ENCODE measurements around the gene CD9. TPM values are rescaled to one million over a fixed set of nuclear protein-coding genes. Genes with fewer than 3 reads are reported as not detected.

Gene CD9
- total and polyA plus RNA-seq, 2 donors (not counting 3 experiments of a cell fraction or from before 2014, with no cell fraction given): 379 to 1,225 TPM

- CTCF ChIA-PET: interaction anchor here (0.6 to 8.2 kb wide), 34 partner anchors 8 to 533 kb away, joined by 3 to 146 read pairs (median 6); partner anchors contain the start of genes CD9 and VWF
- peak; percentile 86 for FAIRE-seq
- peak overlapping the region; percentile 85 for H3K9ac ChIP-seq (replicated peaks; ENCODE audit: extremely low read depth, insufficient read depth, low read length)
- TF ChIP-seq JUN (IDR thresholded peaks at IDR 0.05; ENCODE audit: borderline replicate concordance, insufficient read depth, insufficient read length, low read depth): peak; percentile 30
- no peak for TF ChIP-seq EZH2 (IDR thresholded peaks at IDR 0.05; ENCODE audit: borderline replicate concordance, low read depth, low read length, severe bottlenecking)
- TF ChIP-seq POLR2A (IDR thresholded peaks at IDR 0.05; ENCODE audit: low read depth, low read length): peak; percentile 57
- peak; percentile 50 to 95 for TF ChIP-seq CTCF (IDR thresholded peaks at IDR 0.05; ENCODE audit: extremely low read depth in 1 of 2, insufficient read depth in 1 of 2, low read depth in 1 of 2, low read length in 2 of 2)
- TF ChIP-seq POLR2AphosphoS5 (IDR thresholded peaks at IDR 0.05; ENCODE audit: insufficient read depth, low read depth, low read length): peak; percentile 97
- peak; percentile 98 for TF ChIP-seq FOS (IDR thresholded peaks at IDR 0.05; ENCODE audit: borderline replicate concordance, insufficient read depth, low read length)
- no peak for TF ChIP-seq MYC (IDR thresholded peaks at IDR 0.05; ENCODE audit: low read depth, low read length)
- TF ChIP-seq GATA2 (IDR thresholded peaks at IDR 0.05; ENCODE audit: insufficient read depth, insufficient read length, low read depth, low read length): no peak
- no peak for TF ChIP-seq MAX (IDR thresholded peaks at IDR 0.05; ENCODE audit: insufficient read depth, insufficient read length)
- dilution Hi-C loops (cut with MboI; ENCODE audit: extremely low pct_ligation_motif_present, low sequenced_read_pairs) (no loop called here), intact Hi-C loops (cut with micrococcal nuclease) (loop anchor here (1.0 to 5.0 kb wide), 4 partner anchors 46 to 212 kb away; no protein-coding TSS in a partner anchor)
- no peaks in the 10 kb centered on the region for H3K27me3 ChIP-seq (ENCODE audit: control insufficient read depth in 2 of 2, insufficient read depth in 2 of 2, low read length in 2 of 2)
- DNase-seq (ENCODE audit: low read depth, low spot score): peak; percentile 83
- no peaks in the 10 kb centered on the region for H3K9me3 ChIP-seq (replicated peaks; ENCODE audit: control insufficient read depth, insufficient read depth, low read length)
- H3K9me1 ChIP-seq (replicated peaks; ENCODE audit: control insufficient read depth, extremely low read depth, insufficient read depth, low read length): no peaks in the 10 kb centered on the region
- peaks cover 40% of the 10 kb centered on the region for H3K4me1 ChIP-seq (ENCODE audit: control insufficient read depth, extremely low read depth, insufficient read depth, low read length)
- POLR2A ChIA-PET: interaction anchor here (1.0 to 1.1 kb wide), 2 partner anchors 77 to 107 kb away, joined by 3 to 4 read pairs; no protein-coding TSS in a partner anchor
- H3K36me3 ChIP-seq (ENCODE audit: control insufficient read depth in 2 of 2, extremely low read depth in 1 of 2, insufficient read depth in 2 of 2, low read length in 2 of 2): no peaks in the 10 kb centered on the region
- H2AFZ ChIP-seq (ENCODE audit: low read depth, low read length): peak overlapping the region; percentile 58
- H4K20me1 ChIP-seq (replicated peaks; ENCODE audit: control insufficient read depth, extremely low read depth, insufficient read depth, low read length): no peaks in the 10 kb centered on the region
- H3K4me2 ChIP-seq (ENCODE audit: insufficient read depth, low read length): peak overlapping the region; percentile 37
- H3K27ac ChIP-seq (ENCODE audit: insufficient read depth, low read depth, low read length): peak overlapping the region; percentile 68
- no peaks in the 10 kb centered on the region for H3K79me2 ChIP-seq (ENCODE audit: control insufficient read depth, insufficient read depth, low read length)
- peak overlapping the region in 2 of 3 experiments; percentile 29 to 39 for H3K4me3 ChIP-seq (replicated peaks in 1 of 3; ENCODE audit: insufficient read depth in 1 of 3, low read depth in 1 of 3, low read length in 3 of 3)
- BruUV-seq (replicated peaks): no TSS peak
These were observed 78.4 kb downstream of the CD9 start for GRCh38 chr12:6278439-6279255.
